Subcutaneous adipose tissue (tissue), 4 donors: ENCODE measurements around the gene CBFA2T2. TPM values are rescaled to one million over a fixed set of nuclear protein-coding genes. Genes with fewer than 3 reads are reported as not detected.

Source experiments
- total RNA-seq, 4 donors: library from RNA; depleted of rRNA; stranded (reverse); fragments of >200 nt; gene quantifications; one replicate each; pipeline ENCODE4 v1.1.0, GENCODE V29; 2016
- TF ChIP-seq, protein P1 (sequence below): fragments of 450-650 bp; IDR thresholded peaks from one replicate; pipeline ENCODE4 v1.5.1; 2016; ENCODE audit warnings: low read depth, mild to moderate bottlenecking, control low read depth, antibody characterized with exemption, moderate library complexity

The CBFA2T2 gene
- total RNA-seq, 4 donors from 2014 or later = 8.5 to 13.4 (median 10.0) TPM

DNA sequence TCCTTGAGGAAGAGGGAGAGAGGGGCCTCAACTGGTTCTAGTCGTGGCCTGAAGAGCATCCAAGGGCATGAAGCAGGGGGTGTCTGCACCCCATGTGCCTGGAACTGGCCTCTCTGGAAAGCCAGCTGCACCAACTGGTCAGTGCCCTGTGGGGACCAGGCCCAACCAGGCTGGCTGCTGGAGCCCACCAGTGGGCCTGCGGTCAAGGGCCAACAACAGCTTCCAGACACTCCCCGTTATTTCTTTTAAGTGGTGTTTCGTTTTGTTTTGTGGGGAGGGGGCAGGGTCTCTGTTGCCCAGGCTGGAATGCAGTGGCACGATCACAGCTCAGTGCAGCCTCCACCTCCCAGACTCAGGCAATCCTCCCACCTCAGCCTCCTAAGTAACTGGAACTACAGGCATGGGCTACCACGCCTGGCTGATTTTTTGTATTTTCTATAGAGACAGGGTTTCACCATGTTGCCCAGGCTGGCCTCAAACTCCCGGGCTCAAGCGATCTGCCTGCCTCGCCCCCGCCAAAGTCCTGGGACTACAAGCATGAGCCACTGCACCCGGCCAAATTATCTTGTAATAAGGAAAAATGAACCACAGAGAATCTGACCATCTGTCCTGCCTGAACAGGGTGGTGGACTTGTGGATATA is 160.3 kb downstream of the CBFA2T2 start:
- TF ChIP-seq, protein P1, sequence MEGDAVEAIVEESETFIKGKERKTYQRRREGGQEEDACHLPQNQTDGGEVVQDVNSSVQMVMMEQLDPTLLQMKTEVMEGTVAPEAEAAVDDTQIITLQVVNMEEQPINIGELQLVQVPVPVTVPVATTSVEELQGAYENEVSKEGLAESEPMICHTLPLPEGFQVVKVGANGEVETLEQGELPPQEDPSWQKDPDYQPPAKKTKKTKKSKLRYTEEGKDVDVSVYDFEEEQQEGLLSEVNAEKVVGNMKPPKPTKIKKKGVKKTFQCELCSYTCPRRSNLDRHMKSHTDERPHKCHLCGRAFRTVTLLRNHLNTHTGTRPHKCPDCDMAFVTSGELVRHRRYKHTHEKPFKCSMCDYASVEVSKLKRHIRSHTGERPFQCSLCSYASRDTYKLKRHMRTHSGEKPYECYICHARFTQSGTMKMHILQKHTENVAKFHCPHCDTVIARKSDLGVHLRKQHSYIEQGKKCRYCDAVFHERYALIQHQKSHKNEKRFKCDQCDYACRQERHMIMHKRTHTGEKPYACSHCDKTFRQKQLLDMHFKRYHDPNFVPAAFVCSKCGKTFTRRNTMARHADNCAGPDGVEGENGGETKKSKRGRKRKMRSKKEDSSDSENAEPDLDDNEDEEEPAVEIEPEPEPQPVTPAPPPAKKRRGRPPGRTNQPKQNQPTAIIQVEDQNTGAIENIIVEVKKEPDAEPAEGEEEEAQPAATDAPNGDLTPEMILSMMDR = no peak

DNA sequence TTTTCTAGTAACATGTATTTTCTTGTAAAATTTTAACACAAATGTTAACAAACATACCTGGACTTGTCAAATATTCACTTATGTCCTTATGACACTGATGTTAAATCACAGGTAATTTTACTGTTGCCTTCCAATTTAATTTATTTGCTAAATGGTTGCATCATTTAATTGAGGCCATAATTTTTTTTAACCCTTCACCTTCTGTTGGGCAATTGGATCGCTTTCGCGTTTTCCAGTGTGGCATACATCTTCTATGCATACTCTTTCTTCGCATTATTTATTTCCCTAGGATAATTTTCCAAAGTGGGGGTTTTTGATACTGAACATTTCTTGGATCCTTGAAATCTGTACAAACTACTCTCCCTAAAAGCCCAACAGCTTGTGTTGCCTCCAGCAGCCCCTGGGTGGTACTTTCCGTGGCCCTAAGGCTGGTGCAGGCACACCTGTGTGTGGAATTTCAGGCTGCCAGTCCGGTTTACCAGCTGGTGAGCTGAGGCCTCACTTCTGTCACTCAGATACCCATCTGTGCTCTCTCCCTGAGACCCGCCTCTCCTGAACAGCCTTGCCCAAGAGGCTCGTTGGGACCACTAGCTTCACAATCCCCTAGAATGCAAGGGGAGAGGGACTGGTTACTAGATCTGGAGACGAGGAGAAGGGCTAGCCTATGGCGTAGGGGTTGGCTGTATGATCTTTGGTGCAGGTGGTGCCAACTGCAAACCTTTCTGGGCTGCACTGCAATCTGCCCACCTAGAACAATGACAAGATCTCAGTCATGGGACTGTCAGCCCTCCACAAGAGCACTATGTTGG is 161.1 kb downstream of the CBFA2T2 start:
- TF ChIP-seq, protein P1 = no peak

DNA sequence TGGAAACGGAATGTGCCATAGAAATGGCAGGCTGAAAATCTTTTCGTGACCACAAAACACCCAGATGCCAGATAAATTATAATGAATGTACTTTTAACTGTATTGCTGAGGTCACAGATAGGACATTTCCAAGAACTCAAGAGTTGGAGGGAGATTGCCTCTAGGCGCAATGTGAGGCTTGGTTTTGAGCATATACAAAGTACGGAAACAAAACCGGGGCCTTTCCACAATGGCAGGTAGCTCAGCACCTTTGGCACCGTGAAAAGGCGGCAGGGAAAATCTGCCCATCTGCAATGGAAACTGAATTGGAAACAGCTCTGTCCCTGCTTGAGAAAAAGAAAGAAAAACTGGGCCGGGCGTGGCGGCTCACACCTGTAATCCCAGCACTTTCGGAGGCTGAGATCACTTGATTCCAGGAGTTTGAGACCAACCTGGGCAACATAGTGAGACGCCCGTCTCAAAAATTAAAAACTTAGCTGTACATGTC is 161.7 kb downstream of the CBFA2T2 start:
- TF ChIP-seq, protein P1 = no peak

DNA sequence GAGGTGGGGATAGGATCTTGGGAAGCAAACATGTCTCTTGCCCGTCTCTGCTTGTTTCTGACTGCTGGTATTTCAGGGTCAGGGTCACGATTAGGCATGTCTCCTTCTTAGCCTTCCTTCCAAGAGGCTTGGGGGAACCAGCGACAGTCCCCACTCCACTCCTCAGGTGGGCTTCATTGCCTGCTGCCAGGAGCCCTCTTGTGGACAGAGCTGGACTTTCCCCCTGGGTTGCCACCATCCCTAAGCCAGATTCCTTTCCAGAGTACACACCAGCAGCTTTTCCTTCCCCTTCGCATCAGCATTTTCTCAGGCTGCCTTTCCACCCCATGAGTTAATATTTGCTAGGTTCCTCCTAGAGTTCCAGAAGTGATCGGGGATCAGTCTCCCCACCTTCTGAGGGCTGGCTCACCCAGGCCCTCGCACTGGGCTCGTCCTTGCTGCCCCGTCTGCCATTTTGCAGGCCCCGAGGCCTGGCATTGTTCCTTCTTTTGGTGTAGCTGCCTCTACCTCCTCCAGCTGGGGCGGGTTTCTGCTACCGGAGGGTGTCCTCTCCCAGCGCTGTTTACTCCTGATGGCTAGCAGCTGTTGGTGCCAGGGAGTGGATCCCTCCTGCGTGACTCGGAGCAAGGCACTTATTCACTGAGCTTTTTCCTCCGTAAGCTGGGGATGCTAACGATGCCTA is 163.5 kb downstream of the CBFA2T2 start:
- TF ChIP-seq, protein P1 = no peak

DNA sequence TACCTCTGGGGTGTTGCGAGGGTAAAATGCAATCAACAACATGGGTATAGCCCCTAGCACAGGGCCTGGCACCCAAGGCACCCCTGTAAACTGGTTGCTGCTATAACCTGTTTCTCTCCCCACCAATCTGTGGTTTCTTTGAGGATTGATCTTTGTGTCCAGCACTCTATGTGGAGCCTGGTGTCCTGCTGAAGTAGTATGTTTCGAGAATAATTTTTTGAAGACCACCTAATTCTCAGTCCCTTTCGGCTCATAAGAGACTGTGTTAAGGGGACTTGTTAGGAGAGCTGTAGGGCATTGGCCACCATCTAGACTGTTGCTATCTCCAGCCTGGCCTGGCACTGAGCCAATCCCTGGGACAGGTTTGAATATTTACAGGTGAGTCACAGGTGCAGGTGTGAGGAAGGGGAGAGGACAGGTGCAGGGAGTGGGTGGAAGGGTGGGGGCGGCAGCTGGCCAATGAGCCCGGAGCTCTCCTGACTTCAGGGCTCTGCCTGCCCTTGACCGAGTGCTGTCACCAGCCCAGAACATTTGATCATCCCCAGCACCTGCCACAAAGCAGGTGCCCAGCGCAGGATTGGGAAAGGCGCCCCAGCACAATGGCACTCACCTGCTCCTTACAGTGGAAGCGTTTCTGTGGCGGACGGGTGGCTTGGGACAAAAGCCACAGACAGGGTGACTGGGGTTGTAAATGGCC is 164.2 kb downstream of the CBFA2T2 start:
- TF ChIP-seq, protein P1 = no peak

DNA sequence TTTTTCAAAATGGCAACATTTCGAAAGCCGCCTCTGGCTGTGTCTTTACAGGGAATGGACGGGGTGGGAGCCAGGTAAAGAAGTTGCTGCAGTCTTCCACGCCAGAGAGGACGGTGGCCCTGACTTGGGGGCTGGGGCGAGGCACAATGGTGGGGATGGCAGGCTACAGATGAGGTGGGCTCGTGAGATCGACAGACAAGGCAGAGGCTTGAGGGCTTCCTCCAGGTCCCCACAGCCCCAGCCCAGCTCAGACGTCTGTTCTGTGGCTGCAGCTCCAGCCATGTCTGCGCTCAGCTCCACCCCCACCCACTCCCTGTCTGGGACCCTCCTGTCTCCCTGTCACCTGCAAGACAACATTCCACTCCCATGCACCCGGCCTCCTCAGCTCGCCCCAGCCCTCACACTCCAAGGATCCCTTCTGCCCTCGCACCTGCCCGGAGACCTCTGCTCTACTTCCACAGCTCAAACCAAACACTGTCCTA is 164.8 kb downstream of the CBFA2T2 start:
- TF ChIP-seq, protein P1 = no peak
